ENCODE data around the gene LUZP1. TPM values are rescaled to one million over a fixed set of nuclear protein-coding genes. Genes with fewer than 3 reads are reported as not detected.

LUZP1 gene
- total RNA-seq, 1 experiment from 2014 or later, result 22.4 TPM

- no peak overlapping the region for H2AFZ ChIP-seq (ENCODE audit: low read depth, low read length, poor library complexity, severe bottlenecking)
- intact Hi-C loops (cut with micrococcal nuclease), result no loop called here
- no TSS peak for BruUV-seq (replicated peaks)
- DNase-seq (ENCODE audit: low read depth, low spot score), result no peak
- peaks cover 4% of the 10 kb centered on the region; the same call in 1 of the 2 replicates for H4K20me1 ChIP-seq (ENCODE audit: insufficient read depth)
- ChIA-PET CTCF (interaction anchor here (1.7 kb wide), 1 partner anchor 18 kb away, joined by 3 read pairs; no protein-coding TSS in a partner anchor), POLR2A (no interaction called here), RAD21 (ENCODE audit: low non-redundant PET in 1 of 2, low total read pairs in 2 of 2, uncharacterized antibody in 2 of 2, unreplicated experiment in 2 of 2) (no interaction called here)
- H3K79me2 ChIP-seq (ENCODE audit: insufficient read depth, low read length), result peaks cover 56% of the 10 kb centered on the region
- H3K36me3 ChIP-seq (ENCODE audit: control insufficient read depth in 1 of 2, insufficient read depth in 2 of 2, low read length in 2 of 2), result no peaks in the 10 kb centered on the region
- H3K9me2 ChIP-seq (ENCODE audit: insufficient read depth), result no peaks in the 10 kb centered on the region
- no peak overlapping the region for H3K27ac ChIP-seq (ENCODE audit: low read depth, low read length)
- H3K4me1 ChIP-seq (ENCODE audit: control insufficient read depth in 1 of 2, insufficient read depth in 2 of 2, low read length in 2 of 2), result peaks cover 23 to 42% of the 10 kb centered on the region in 2 experiments
- no peak overlapping the region for H3K4me2 ChIP-seq (ENCODE audit: low read length)
- H3K9ac ChIP-seq (ENCODE audit: low read length), result no peak overlapping the region
- H3K27me3 ChIP-seq (ENCODE audit: insufficient read depth, low read length), result no peaks in the 10 kb centered on the region
- H3K9me3 ChIP-seq (ENCODE audit: control insufficient read depth in 1 of 2, insufficient read depth in 1 of 2, low read depth in 1 of 2, low read length in 2 of 2), result no peaks in the 10 kb centered on the region
- no peak for ATAC-seq
- no peak overlapping the region for H3K4me3 ChIP-seq (replicated peaks in 1 of 2; ENCODE audit: low read depth in 1 of 2, low read length in 2 of 2)
- TF ChIP-seq ZFX (IDR thresholded peaks at IDR 0.05), result no peak
- TF ChIP-seq CBX3 (IDR thresholded peaks at IDR 0.05; ENCODE audit: low read depth), result no peak
Observed at GRCh38 chr1:23114424-23115079, 54.1 kb downstream of the LUZP1 start.

DNA sequence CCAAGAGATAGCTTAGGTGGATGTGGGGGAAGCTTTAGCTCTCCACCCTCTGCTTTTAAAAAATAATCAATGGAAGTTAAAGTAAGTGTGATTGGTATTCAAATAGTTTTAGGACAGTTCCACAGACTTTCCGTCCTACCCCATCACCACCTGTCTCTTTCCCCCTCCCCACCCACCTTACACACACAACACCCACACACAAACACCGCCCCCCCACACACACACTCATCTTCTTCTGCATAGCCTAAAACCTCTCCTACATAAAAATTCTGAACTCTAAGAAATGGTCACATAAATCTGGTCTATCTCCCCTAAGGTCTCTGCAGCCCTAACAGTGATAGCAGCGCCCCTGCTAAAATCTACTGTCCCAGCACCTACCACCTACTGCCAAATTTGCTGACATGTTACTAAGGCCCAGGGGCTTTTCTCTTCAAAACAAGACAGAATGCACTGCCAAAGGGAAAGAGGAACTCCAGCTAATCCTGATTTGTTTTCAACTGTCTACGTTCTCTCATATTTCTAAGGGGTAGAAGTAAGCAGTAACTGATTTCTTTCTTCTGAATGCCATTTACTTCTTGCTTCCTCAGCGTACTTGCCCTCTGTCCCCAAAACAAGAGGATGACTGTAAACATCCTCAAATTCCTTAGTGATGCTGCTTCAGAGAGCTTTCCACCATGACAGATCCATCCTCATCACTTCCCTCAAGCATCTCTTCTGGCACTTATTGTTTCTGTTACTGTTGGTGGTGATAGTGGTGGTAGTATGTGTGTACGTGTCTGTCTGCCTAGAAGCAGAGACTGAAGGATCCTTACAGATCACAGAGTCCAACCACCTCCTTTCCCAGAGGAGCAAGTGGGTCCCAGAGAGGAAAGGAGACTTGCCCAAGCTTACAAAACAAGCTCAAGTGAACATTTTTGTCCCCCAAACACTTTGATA lies 56.8 kb downstream of the LUZP1 start:
- DNase-seq (ENCODE audit: low read depth, low spot score), result no peak
- Histone ChIP-seq H3K9me3 (ENCODE audit: control insufficient read depth in 1 of 2, insufficient read depth in 1 of 2, low read depth in 1 of 2, low read length in 2 of 2) (no peaks in the 10 kb centered on the region), H4K20me1 (ENCODE audit: insufficient read depth) (peaks cover 2% of the 10 kb centered on the region; the same call in 1 of the 2 replicates), H2AFZ (ENCODE audit: low read depth, low read length, poor library complexity, severe bottlenecking) (no peak overlapping the region), H3K79me2 (ENCODE audit: insufficient read depth, low read length) (peaks cover 41% of the 10 kb centered on the region; the same call in 1 of the 2 replicates), H3K36me3 (ENCODE audit: control insufficient read depth in 1 of 2, insufficient read depth in 2 of 2, low read length in 2 of 2) (peaks cover 0 to 9% of the 10 kb centered on the region in 2 experiments; a peak in 1 of 4 replicates), H3K9me2 (ENCODE audit: insufficient read depth) (no peaks in the 10 kb centered on the region), H3K9ac (ENCODE audit: low read length) (no peak overlapping the region), H3K27ac (ENCODE audit: low read depth, low read length) (no peak overlapping the region), H3K4me1 (ENCODE audit: control insufficient read depth in 1 of 2, insufficient read depth in 2 of 2, low read length in 2 of 2) (peaks cover 26 to 53% of the 10 kb centered on the region in 2 experiments), H3K4me2 (ENCODE audit: low read length) (no peak overlapping the region), H3K27me3 (ENCODE audit: insufficient read depth, low read length) (no peaks in the 10 kb centered on the region), H3K4me3 (replicated peaks in 1 of 2; ENCODE audit: low read depth in 1 of 2, low read length in 2 of 2) (no peak overlapping the region)
- intact Hi-C loops (cut with micrococcal nuclease), result no loop called here
- POLR2A ChIA-PET, result interaction anchor here (0.6 kb wide), 1 partner anchor 252 kb away, joined by 4 read pairs; no protein-coding TSS in a partner anchor
- CTCF ChIA-PET, result interaction anchor here (1.1 kb wide), 1 partner anchor 73 kb away, joined by 4 read pairs; no protein-coding TSS in a partner anchor
- no TSS peak for BruUV-seq (replicated peaks)
- ATAC-seq, result no peak
- TF ChIP-seq, protein P1, sequence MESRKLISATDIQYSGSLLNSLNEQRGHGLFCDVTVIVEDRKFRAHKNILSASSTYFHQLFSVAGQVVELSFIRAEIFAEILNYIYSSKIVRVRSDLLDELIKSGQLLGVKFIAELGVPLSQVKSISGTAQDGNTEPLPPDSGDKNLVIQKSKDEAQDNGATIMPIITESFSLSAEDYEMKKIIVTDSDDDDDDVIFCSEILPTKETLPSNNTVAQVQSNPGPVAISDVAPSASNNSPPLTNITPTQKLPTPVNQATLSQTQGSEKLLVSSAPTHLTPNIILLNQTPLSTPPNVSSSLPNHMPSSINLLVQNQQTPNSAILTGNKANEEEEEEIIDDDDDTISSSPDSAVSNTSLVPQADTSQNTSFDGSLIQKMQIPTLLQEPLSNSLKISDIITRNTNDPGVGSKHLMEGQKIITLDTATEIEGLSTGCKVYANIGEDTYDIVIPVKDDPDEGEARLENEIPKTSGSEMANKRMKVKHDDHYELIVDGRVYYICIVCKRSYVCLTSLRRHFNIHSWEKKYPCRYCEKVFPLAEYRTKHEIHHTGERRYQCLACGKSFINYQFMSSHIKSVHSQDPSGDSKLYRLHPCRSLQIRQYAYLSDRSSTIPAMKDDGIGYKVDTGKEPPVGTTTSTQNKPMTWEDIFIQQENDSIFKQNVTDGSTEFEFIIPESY (IDR thresholded peaks at IDR 0.05; ENCODE audit: extremely low read depth, insufficient replicate concordance, low read length), result no peak
- TF ChIP-seq ZNF274 (IDR thresholded peaks at IDR 0.05; ENCODE audit: low read depth, low read length), result no peak
- TF ChIP-seq ZFX (IDR thresholded peaks at IDR 0.05), result no peak
- RAD21 ChIA-PET (ENCODE audit: low non-redundant PET in 1 of 2, low total read pairs in 2 of 2, uncharacterized antibody in 2 of 2, unreplicated experiment in 2 of 2), result no interaction called here
